SU-DHL-6 (cell line): Measurements from ENCODE around the gene EDIL3.

Experiments used
- H2AFZ ChIP-seq: fragments of 200-600 bp; sonication (generic); 2 replicates; pipeline ENCODE4 v1.6.1; 2014; ENCODE audit warnings: low read depth, mild to moderate bottlenecking, moderate library complexity, mixed read lengths, antibody characterized with exemption, low read length; ENCODE audit not compliant: severe bottlenecking
- H3F3A ChIP-seq: fragments of 200-600 bp; shearing (Covaris generic); 2 replicates; pipeline ENCODE4 v1.6.0; 2016; ENCODE audit warnings: antibody characterized with exemption, mild to moderate bottlenecking; ENCODE audit not compliant: insufficient read depth
- H3K27ac ChIP-seq: fragments of 200-600 bp; sonication (generic); 2 replicates; pipeline ENCODE4 v1.5.1; 2016; ENCODE audit warnings: low read depth, mild to moderate bottlenecking, low read length, moderate library complexity, mixed read lengths
- H3K27me3 ChIP-seq: fragments of 200-600 bp; sonication (generic), shearing (Covaris generic); 2 replicates; pipeline ENCODE4 v1.6.0; 2014; ENCODE audit warnings: mild to moderate bottlenecking, low read length
- H3K36me3 ChIP-seq: fragments of 200-600 bp; sonication (generic); 2 replicates; pipeline ENCODE4 v1.6.1; 2014; ENCODE audit warnings: mild to moderate bottlenecking, low read length, mixed read lengths
- H3K4me2 ChIP-seq: fragments of 300-600, 200-600 bp; shearing (Covaris generic), sonication (generic); 2 replicates; pipeline ENCODE4 v1.6.0; 2014; ENCODE audit warnings: low read length, low read depth, mild to moderate bottlenecking; ENCODE audit not compliant: poor library complexity, severe bottlenecking
- H3K4me3 ChIP-seq: fragments of 200-600 bp; sonication (generic); 2 replicates; pipeline ENCODE4 v1.5.1; 2014; ENCODE audit warnings: antibody characterized with exemption, low read length, mild to moderate bottlenecking, mixed read lengths; ENCODE audit not compliant: insufficient read depth, poor library complexity, severe bottlenecking
- H3K79me2 ChIP-seq: fragments of 200-600 bp; sonication (generic); 2 replicates; pipeline ENCODE4 v1.6.1; 2014; ENCODE audit warnings: mild to moderate bottlenecking, low read length, moderate library complexity; ENCODE audit not compliant: insufficient read depth
- H3K9ac ChIP-seq: fragments of 200-600 bp; sonication (generic); 2 replicates; pipeline ENCODE4 v1.7.0; 2014; ENCODE audit warnings: mild to moderate bottlenecking, low read length
- H3K9me2 ChIP-seq: fragments of 200-600 bp; sonication (generic); replicated peaks from 2 replicates; pipeline ENCODE4 v1.6.1; 2014; ENCODE audit warnings: low read length; ENCODE audit not compliant: insufficient read depth
- H3K9me3 ChIP-seq: fragments of 200-600 bp; sonication (generic); 2 replicates; pipeline ENCODE4 v1.6.1; 2014; ENCODE audit warnings: low read length, mixed read lengths; ENCODE audit not compliant: insufficient read depth
- H4K20me1 ChIP-seq: fragments of 200-600 bp; sonication (generic); 2 replicates; pipeline ENCODE4 v1.6.1; 2014; ENCODE audit warnings: low read depth, mild to moderate bottlenecking, antibody characterized with exemption, low read length, moderate library complexity, mixed read lengths
- EZH2phosphoT487 ChIP-seq: fragments of 200-600 bp; sonication (generic), shearing (Covaris generic); conservative IDR thresholded peaks from 2 replicates; pipeline ENCODE4 v1.6.1; 2018; ENCODE audit warnings: mild to moderate bottlenecking, antibody characterized with exemption, low read length, moderate library complexity, mixed read lengths
- TF ChIP-seq, protein P1 (sequence below): fragments of 200-600 bp; sonication (generic); IDR thresholded peaks from one replicate; pipeline ENCODE4 v1.5.1; 2017; ENCODE audit warnings: antibody characterized with exemption, mild to moderate bottlenecking, low read length, moderate library complexity; ENCODE audit not compliant: insufficient read depth, poor library complexity, severe bottlenecking

Gene EDIL3

DNA sequence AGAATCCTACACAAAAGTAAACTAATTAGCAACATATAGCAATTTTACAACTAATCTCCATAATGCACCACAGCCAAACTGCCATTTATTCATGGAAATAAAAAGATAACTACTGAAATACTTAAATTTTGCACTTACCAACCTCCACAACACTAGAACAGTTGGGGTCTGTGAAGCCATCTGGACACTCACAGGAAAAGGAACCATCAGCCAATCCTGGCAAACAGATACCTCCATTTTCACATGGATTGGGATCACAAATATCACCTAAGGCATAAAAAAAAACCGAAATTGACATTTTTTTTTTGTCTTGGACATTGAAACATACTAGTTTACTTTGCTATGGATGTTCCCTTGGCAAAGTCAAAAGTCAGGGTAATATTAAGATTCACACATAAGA, 130.7 kb downstream of the EDIL3 start:
- Histone ChIP-seq H3K27ac (no peak overlapping the region), H3K4me2 (no peak overlapping the region), H3K9me2 (no peaks in the 10 kb centered on the region), H3K36me3 (no peaks in the 10 kb centered on the region), H3K27me3 (no peaks in the 10 kb centered on the region), H3K9ac (no peak overlapping the region), H3K4me3 (no peak overlapping the region), H4K20me1 (no peaks in the 10 kb centered on the region), H3K9me3 (no peaks in the 10 kb centered on the region), H3K79me2 (no peaks in the 10 kb centered on the region), H3F3A (no peaks in the 10 kb centered on the region), H2AFZ (no peak overlapping the region)
- TF ChIP-seq EZH2phosphoT487: no peak
- TF ChIP-seq, protein P1, sequence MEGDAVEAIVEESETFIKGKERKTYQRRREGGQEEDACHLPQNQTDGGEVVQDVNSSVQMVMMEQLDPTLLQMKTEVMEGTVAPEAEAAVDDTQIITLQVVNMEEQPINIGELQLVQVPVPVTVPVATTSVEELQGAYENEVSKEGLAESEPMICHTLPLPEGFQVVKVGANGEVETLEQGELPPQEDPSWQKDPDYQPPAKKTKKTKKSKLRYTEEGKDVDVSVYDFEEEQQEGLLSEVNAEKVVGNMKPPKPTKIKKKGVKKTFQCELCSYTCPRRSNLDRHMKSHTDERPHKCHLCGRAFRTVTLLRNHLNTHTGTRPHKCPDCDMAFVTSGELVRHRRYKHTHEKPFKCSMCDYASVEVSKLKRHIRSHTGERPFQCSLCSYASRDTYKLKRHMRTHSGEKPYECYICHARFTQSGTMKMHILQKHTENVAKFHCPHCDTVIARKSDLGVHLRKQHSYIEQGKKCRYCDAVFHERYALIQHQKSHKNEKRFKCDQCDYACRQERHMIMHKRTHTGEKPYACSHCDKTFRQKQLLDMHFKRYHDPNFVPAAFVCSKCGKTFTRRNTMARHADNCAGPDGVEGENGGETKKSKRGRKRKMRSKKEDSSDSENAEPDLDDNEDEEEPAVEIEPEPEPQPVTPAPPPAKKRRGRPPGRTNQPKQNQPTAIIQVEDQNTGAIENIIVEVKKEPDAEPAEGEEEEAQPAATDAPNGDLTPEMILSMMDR: no peak

DNA sequence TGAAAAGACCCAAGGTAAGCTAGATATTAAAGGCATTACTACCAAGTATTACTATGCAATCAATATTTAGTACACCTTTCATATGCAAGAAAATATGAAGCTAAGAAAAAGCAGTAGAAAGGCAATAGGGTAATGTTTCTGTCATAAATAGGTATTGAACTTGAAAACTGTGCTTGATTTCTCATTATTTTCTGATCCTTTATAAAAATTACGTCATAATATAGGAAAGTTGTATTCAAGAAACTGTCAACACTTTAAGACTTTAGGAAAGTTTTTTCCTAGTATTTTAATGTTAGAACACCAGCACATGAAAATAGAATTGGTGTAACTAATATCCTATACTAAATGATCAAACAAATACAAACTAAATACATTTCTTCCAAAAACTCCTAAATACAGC, 133.2 kb downstream of the EDIL3 start:
- Histone ChIP-seq H3K9me2 (no peaks in the 10 kb centered on the region), H3K9ac (no peak overlapping the region), H4K20me1 (no peaks in the 10 kb centered on the region), H2AFZ (no peak overlapping the region), H3K79me2 (no peaks in the 10 kb centered on the region), H3K27ac (no peak overlapping the region), H3F3A (no peaks in the 10 kb centered on the region), H3K4me3 (no peak overlapping the region), H3K27me3 (no peaks in the 10 kb centered on the region), H3K9me3 (no peaks in the 10 kb centered on the region), H3K36me3 (no peaks in the 10 kb centered on the region), H3K4me2 (no peak overlapping the region)
- TF ChIP-seq, protein P1: no peak
- TF ChIP-seq EZH2phosphoT487: no peak

DNA sequence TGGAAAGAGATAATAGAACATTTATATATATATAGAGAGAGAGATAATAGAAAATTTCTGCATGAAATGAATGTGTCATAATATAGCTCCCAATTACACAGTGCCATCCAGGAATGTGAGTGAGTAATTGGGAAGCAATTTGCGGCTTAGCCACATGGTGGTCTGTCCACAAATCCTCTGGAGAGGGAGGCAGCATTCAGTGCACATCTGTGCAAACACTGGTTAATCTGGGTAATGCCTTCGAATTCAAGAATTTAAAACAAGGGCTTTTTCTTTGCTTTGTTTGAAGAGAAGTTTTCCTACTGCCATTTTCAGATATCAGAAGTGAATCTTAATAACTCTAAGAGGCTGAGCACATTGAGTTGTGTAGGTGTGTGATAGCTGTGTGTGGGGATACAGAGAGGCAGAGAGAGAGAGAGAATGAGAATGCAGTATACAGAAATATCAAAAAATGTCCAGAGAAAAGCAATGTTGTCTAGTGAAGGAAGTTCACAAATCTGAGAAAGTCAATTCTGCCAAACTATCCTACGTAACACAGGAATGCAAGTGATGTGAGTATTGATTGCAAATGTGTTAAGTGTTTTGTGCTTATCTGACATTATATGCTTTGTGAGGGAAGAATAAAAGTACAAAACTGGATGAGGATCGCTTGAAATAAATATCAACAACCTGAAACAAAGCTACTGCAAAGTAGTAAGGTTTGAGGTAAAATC, 134.6 kb downstream of the EDIL3 start:
- H3K27ac ChIP-seq: no peak overlapping the region
- no peaks in the 10 kb centered on the region for H3K79me2 ChIP-seq
- H3F3A ChIP-seq: no peaks in the 10 kb centered on the region
- H3K36me3 ChIP-seq: no peaks in the 10 kb centered on the region
- no peak overlapping the region for H2AFZ ChIP-seq
- H3K9me3 ChIP-seq: no peaks in the 10 kb centered on the region
- H3K4me2 ChIP-seq: no peak overlapping the region
- H3K4me3 ChIP-seq: no peak overlapping the region
- H3K9me2 ChIP-seq: no peaks in the 10 kb centered on the region
- no peaks in the 10 kb centered on the region for H4K20me1 ChIP-seq
- H3K27me3 ChIP-seq: no peaks in the 10 kb centered on the region
- no peak overlapping the region for H3K9ac ChIP-seq
- TF ChIP-seq EZH2phosphoT487: no peak
- TF ChIP-seq, protein P1: no peak
